RWPE2 (cell line): ENCODE results near the gene SIGLEC7.

Experiments
- ATAC-seq: fragments of 200-7000 bp; cut with Tn5 transposase; 3 replicates; pipeline ENCODE4 v1.9.1; 2021; ENCODE audit warnings: low read depth
- DNase-seq: peaks from one replicate; pipeline ENCODE4 v3.0.0-alpha.2; 2020; ENCODE audit warnings: low spot score
- H3K27ac ChIP-seq: fragments of 450-650 bp; 2 replicates; pipeline ENCODE4 v1.5.1; 2017; ENCODE audit warnings: mild to moderate bottlenecking; ENCODE audit not compliant: poor library complexity, severe bottlenecking
- H3K27me3 ChIP-seq: fragments of 250-450 bp; sonication (Bioruptor Pico); 2 replicates; pipeline ENCODE4 v1.5.1; 2021; ENCODE audit warnings: mild to moderate bottlenecking, moderate library complexity; ENCODE audit not compliant: insufficient read depth, poor library complexity, severe bottlenecking
- H3K36me3 ChIP-seq: fragments of 250-450 bp; sonication (Bioruptor Pico); 2 replicates; pipeline ENCODE4 v1.5.1; 2020; ENCODE audit warnings: low read depth, mild to moderate bottlenecking, moderate library complexity
- H3K4me1 ChIP-seq: fragments of 250-450 bp; sonication (Bioruptor Pico); 2 replicates; pipeline ENCODE4 v1.5.1; 2021; ENCODE audit warnings: mild to moderate bottlenecking, moderate library complexity; ENCODE audit not compliant: insufficient read depth, poor library complexity, severe bottlenecking
- H3K4me3 ChIP-seq: fragments of 250-450 bp; sonication (Bioruptor Pico); 2 replicates; pipeline ENCODE4 v1.5.1; 2021; ENCODE audit warnings: mild to moderate bottlenecking, moderate library complexity; ENCODE audit not compliant: severe bottlenecking
- H3K9me3 ChIP-seq: fragments of 250-450 bp; sonication (Bioruptor Pico); 2 replicates; pipeline ENCODE4 v1.5.1; 2021; ENCODE audit warnings: mild to moderate bottlenecking, moderate library complexity; ENCODE audit not compliant: severe bottlenecking
- CTCF ChIP-seq: fragments of 450-650 bp; IDR thresholded peaks from one replicate; pipeline ENCODE4 v1.5.1; 2017; ENCODE audit warnings: mild to moderate bottlenecking, moderate library complexity; ENCODE audit not compliant: poor library complexity, severe bottlenecking

The SIGLEC7 gene

GRCh38 chr19:51181377-51181912, 39.3 kb downstream of the SIGLEC7 start:
- peaks cover 4% of the 10 kb centered on the region for H3K27me3 ChIP-seq
- no peak for TF ChIP-seq CTCF
- H3K4me3 ChIP-seq: no peak overlapping the region

GRCh38 chr19:51181913-51182419, 39.9 kb downstream of the SIGLEC7 start:
- Histone ChIP-seq H3K9me3 (no peaks in the 10 kb centered on the region), H3K4me3 (no peak overlapping the region), H3K36me3 (no peaks in the 10 kb centered on the region), H3K27ac (no peak overlapping the region), H3K4me1 (no peaks in the 10 kb centered on the region), H3K27me3 (peaks cover 4% of the 10 kb centered on the region)
- DNase-seq: no peak
- ATAC-seq: no peak
- TF ChIP-seq CTCF: no peak

More at GRCh38 chr19:51181377-51181912, 39.3 kb downstream of the SIGLEC7 start:
- H3K9me3 ChIP-seq: no peaks in the 10 kb centered on the region
- no peak overlapping the region for H3K27ac ChIP-seq
- no peaks in the 10 kb centered on the region for H3K4me1 ChIP-seq
- DNase-seq: no peak
- no peaks in the 10 kb centered on the region for H3K36me3 ChIP-seq
- no peak for ATAC-seq

GRCh38 chr19:51183629-51184028, 41.5 kb downstream of the SIGLEC7 start:
- no peaks in the 10 kb centered on the region for H3K9me3 ChIP-seq

GRCh38 chr19:51185069-51185867, 43.2 kb downstream of the SIGLEC7 start:
- Histone ChIP-seq H3K27ac (no peak overlapping the region), H3K9me3 (no peaks in the 10 kb centered on the region), H3K27me3 (no peaks in the 10 kb centered on the region), H3K36me3 (no peaks in the 10 kb centered on the region), H3K4me3 (no peak overlapping the region), H3K4me1 (no peaks in the 10 kb centered on the region)
- TF ChIP-seq CTCF: no peak
- ATAC-seq: no peak
- DNase-seq: no peak

More at GRCh38 chr19:51183629-51184028, 41.5 kb downstream of the SIGLEC7 start:
- no peak for TF ChIP-seq CTCF
- H3K4me3 ChIP-seq: no peak overlapping the region
- no peak for DNase-seq
- no peaks in the 10 kb centered on the region for H3K4me1 ChIP-seq
- H3K36me3 ChIP-seq: no peaks in the 10 kb centered on the region
- H3K27me3 ChIP-seq: no peaks in the 10 kb centered on the region
- ATAC-seq: no peak
- no peak overlapping the region for H3K27ac ChIP-seq

GRCh38 chr19:51185868-51186215, 43.7 kb downstream of the SIGLEC7 start:
- Histone ChIP-seq H3K36me3 (no peaks in the 10 kb centered on the region), H3K27me3 (no peaks in the 10 kb centered on the region), H3K4me1 (no peaks in the 10 kb centered on the region), H3K27ac (no peak overlapping the region), H3K9me3 (no peaks in the 10 kb centered on the region), H3K4me3 (no peak overlapping the region)
- no peak for TF ChIP-seq CTCF
- no peak for DNase-seq
- ATAC-seq: no peak
